GM10847 (cell line): Measurements from ENCODE around the gene AGTRAP.

ENCODE experiments used
- POLR2A ChIP-seq: IDR thresholded peaks from 2 replicates; pipeline ENCODE4 v1.6.1; 2011; ENCODE audit not compliant: insufficient read length; ENCODE audit errors: extremely low read depth

The AGTRAP gene

GRCh38 chr1:11790101-11790879, 54.4 kb downstream of the AGTRAP start:
- TF ChIP-seq POLR2A, result no peak

- TF ChIP-seq POLR2A, result no peak
These were observed 55.2 kb downstream of the AGTRAP start for GRCh38 chr1:11790880-11791715.

GRCh38 chr1:11792106-11792505, 56.2 kb downstream of the AGTRAP start:
- TF ChIP-seq POLR2A, result no peak

- no peak for TF ChIP-seq POLR2A
These were observed 57.9 kb downstream of the AGTRAP start for GRCh38 chr1:11793819-11794218.

- no peak for TF ChIP-seq POLR2A
These were observed 58.7 kb downstream of the AGTRAP start for GRCh38 chr1:11794446-11795237.

- TF ChIP-seq POLR2A, result no peak
These were observed 59.4 kb downstream of the AGTRAP start for GRCh38 chr1:11795238-11795890.

GRCh38 chr1:11796036-11796828, 60.3 kb downstream of the AGTRAP start:
- TF ChIP-seq POLR2A, result no peak

- TF ChIP-seq POLR2A, result no peak
These were observed 61.7 kb downstream of the AGTRAP start for GRCh38 chr1:11797525-11798216.

- TF ChIP-seq POLR2A, result no peak
These were observed 63.2 kb downstream of the AGTRAP start for GRCh38 chr1:11799099-11799498.

GRCh38 chr1:11799896-11800295, 64.0 kb downstream of the AGTRAP start:
- TF ChIP-seq POLR2A, result no peak

GRCh38 chr1:11800391-11800755, 64.4 kb downstream of the AGTRAP start:
- TF ChIP-seq POLR2A, result no peak
